ENCODE data around the gene NDUFA3.

The NDUFA3 gene

DNA sequence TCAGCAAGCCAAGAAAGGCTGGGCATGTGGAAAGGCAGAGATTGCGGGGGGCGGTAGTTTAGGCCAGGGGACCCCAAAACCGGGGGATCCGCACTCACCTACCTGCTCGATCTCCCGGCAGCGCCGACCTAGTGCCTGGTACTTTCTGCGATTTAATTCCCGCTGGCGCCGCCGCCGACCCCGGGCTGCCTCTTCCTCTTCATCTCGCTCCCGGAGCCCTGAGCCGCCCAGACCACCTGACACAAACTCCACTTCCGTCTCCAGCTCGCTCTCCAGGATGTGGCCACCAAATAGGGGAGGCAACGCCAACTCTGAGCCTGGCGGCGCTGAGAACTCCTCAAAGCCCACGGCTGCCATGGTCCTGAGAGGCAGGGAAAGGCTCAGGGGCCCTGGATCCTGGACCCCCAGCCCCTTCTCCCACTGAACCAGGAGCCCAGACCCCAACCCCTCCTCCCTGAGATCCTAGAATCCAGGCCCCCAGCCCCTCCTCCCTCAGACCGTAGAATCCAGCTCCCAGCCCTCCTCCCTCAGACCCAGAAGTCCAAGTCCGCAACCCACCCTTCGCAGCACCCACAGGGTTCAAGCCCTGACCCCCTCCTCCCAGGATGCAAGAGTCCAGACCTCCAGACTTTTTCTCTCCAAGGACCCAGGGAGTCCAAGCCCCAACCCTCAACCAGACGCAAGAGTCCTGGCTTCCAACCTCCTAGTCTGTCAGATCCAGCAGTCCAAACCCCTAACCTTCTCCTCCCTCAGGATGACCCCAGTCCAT lies 11.9 kb downstream of the NDUFA3 start:
- Histone ChIP-seq H3K36me3 (ENCODE audit: insufficient read depth, low read length) (peaks cover 21% of the 10 kb centered on the region), H3K4me3 (ENCODE audit: low read length) (peak overlapping the region; percentile 92), H3K27me3 (ENCODE audit: control insufficient read depth, insufficient read depth, low read length) (no peaks in the 10 kb centered on the region), H3K9me3 (replicated peaks; ENCODE audit: low read length) (no peaks in the 10 kb centered on the region), H3K9ac (ENCODE audit: low read depth, low read length) (peak overlapping the region; percentile 95), H3K4me2 (ENCODE audit: low read length) (peak overlapping the region; percentile 98), H3K4me1 (ENCODE audit: control insufficient read depth, insufficient read depth, low read length) (peaks cover 15% of the 10 kb centered on the region)

DNA sequence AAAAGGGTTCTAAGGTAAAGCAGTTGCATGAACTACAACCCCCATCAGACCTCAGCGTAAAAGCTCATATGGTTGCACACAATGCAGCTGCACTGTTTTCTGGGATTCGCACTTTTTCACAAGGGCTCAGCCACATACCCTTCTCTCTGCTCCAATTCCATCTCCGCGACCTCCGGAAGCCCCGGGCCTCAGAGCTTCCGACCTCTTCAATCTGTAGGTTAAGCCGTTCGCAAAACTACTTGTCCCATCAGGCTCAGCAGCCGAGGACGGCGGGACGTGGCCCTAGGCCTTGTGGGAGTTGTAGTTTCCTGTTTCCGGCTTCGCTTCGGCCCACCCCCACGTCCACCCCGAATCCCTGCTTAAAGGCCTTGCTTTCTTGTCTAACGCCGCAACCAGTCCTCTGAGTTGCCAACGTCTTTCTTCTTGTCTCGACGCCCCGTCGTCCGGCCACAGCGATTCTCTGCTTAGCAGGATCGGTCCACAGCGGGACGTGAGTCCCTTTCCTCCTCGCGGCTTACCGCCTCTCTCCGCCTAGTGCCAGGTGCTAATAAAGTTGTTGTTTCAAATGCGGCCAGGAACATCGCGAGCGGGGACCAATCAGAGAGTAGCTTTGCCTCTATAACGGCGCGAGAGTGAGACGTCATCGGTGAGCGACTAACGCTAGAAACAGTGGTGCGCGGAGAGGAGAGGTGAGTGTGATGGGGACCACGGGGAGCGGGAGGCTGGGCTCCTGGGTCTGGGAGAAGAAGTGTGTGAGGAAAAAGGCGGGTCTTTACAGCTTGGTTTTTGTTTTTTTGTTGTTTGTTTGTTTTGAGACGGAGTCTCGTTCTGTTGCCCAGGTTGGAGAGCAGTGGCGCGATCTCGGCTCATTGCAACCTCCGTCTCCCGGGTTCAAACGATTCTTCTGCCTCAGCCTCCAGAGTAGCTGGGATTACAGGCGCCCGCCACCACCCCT lies 12.7 kb downstream of the NDUFA3 start, which contains the start of the genes PRPF31 and TFPT:
TSS of gene PRPF31 (plus strand) at position 646 of the 955 bp plus-strand sequence. CDS start 2,525 bp downstream, outside the sequence.
TSS of gene TFPT (minus strand) at position 549 of the 955 bp plus-strand sequence. CDS start at position 161, 388 bp downstream.
- H3K4me3 ChIP-seq (ENCODE audit: low read length) = peak within 1 kb of the TSS; percentile 92
- H3K36me3 ChIP-seq (ENCODE audit: insufficient read depth, low read length) = peaks cover 21% of the 10 kb centered on the region
- peak within 1 kb of the TSS; percentile 98 for H3K4me2 ChIP-seq (ENCODE audit: low read length)
- peak within 1 kb of the TSS; percentile 95 for H3K9ac ChIP-seq (ENCODE audit: low read depth, low read length)
- no peaks in the 10 kb centered on the region for H3K9me3 ChIP-seq (replicated peaks; ENCODE audit: low read length)
- H3K27me3 ChIP-seq (ENCODE audit: control insufficient read depth, insufficient read depth, low read length) = no peaks in the 10 kb centered on the region
- H3K4me1 ChIP-seq (ENCODE audit: control insufficient read depth, insufficient read depth, low read length) = peaks cover 15% of the 10 kb centered on the region

GRCh38 chr19:54121259-54121658 lies 18.6 kb downstream of the NDUFA3 start:
- Histone ChIP-seq H3K4me1 (ENCODE audit: control insufficient read depth, insufficient read depth, low read length) (peaks cover 6% of the 10 kb centered on the region), H3K4me2 (ENCODE audit: low read length) (no peak overlapping the region), H3K27me3 (ENCODE audit: control insufficient read depth, insufficient read depth, low read length) (no peaks in the 10 kb centered on the region), H3K9me3 (replicated peaks; ENCODE audit: low read length) (no peaks in the 10 kb centered on the region), H3K4me3 (ENCODE audit: low read length) (no peak overlapping the region), H3K36me3 (ENCODE audit: insufficient read depth, low read length) (peaks cover 50% of the 10 kb centered on the region), H3K9ac (ENCODE audit: low read depth, low read length) (no peak overlapping the region)

GRCh38 chr19:54123682-54124081 lies 21.0 kb downstream of the NDUFA3 start:
- Histone ChIP-seq H3K9ac (ENCODE audit: low read depth, low read length) (no peak overlapping the region), H3K36me3 (ENCODE audit: insufficient read depth, low read length) (peaks cover 57% of the 10 kb centered on the region), H3K4me2 (ENCODE audit: low read length) (no peak overlapping the region), H3K9me3 (replicated peaks; ENCODE audit: low read length) (no peaks in the 10 kb centered on the region), H3K4me1 (ENCODE audit: control insufficient read depth, insufficient read depth, low read length) (no peaks in the 10 kb centered on the region), H3K4me3 (ENCODE audit: low read length) (no peak overlapping the region), H3K27me3 (ENCODE audit: control insufficient read depth, insufficient read depth, low read length) (no peaks in the 10 kb centered on the region)

- Histone ChIP-seq H3K4me3 (ENCODE audit: low read length) (no peak overlapping the region), H3K36me3 (ENCODE audit: insufficient read depth, low read length) (peaks cover 61% of the 10 kb centered on the region), H3K9ac (ENCODE audit: low read depth, low read length) (no peak overlapping the region)
These were observed 21.7 kb downstream of the NDUFA3 start for GRCh38 chr19:54124393-54124792.

DNA sequence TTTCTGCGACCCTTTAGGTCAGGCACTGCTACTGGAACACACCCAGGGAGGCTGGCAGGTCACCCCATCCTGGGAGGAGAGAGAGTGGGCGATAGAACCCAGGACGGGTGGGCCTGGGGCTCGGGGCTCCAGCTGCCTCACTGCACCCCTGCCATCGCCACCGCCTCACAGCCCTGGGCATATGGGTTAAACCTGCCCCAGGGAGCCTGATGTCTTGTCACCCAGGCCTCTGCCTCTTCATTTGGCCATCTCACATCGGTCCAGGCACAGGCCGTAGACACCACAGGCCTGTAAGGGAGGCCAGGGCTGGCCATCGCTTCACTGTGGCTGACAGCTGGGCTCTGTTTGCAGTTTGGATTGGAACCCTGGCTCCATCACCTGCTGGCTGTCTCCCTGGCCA lies 23.1 kb downstream of the NDUFA3 start:
- Histone ChIP-seq H3K4me1 (ENCODE audit: control insufficient read depth, insufficient read depth, low read length) (no peaks in the 10 kb centered on the region), H3K27me3 (ENCODE audit: control insufficient read depth, insufficient read depth, low read length) (no peaks in the 10 kb centered on the region), H3K4me3 (ENCODE audit: low read length) (no peak overlapping the region), H3K4me2 (ENCODE audit: low read length) (no peak overlapping the region), H3K9ac (ENCODE audit: low read depth, low read length) (no peak overlapping the region), H3K9me3 (replicated peaks; ENCODE audit: low read length) (no peaks in the 10 kb centered on the region), H3K36me3 (ENCODE audit: insufficient read depth, low read length) (peaks cover 58% of the 10 kb centered on the region)

More at GRCh38 chr19:54124393-54124792, 21.7 kb downstream of the NDUFA3 start:
- Histone ChIP-seq H3K9me3 (replicated peaks; ENCODE audit: low read length) (no peaks in the 10 kb centered on the region), H3K27me3 (ENCODE audit: control insufficient read depth, insufficient read depth, low read length) (no peaks in the 10 kb centered on the region), H3K4me2 (ENCODE audit: low read length) (no peak overlapping the region), H3K4me1 (ENCODE audit: control insufficient read depth, insufficient read depth, low read length) (no peaks in the 10 kb centered on the region)

GRCh38 chr19:54127688-54128440 lies 25.2 kb downstream of the NDUFA3 start:
- peaks cover 56% of the 10 kb centered on the region for H3K36me3 ChIP-seq (ENCODE audit: insufficient read depth, low read length)
- H3K4me2 ChIP-seq (ENCODE audit: low read length) = no peak overlapping the region
- H3K4me3 ChIP-seq (ENCODE audit: low read length) = no peak overlapping the region
- H3K27me3 ChIP-seq (ENCODE audit: control insufficient read depth, insufficient read depth, low read length) = no peaks in the 10 kb centered on the region
- H3K9me3 ChIP-seq (replicated peaks; ENCODE audit: low read length) = no peaks in the 10 kb centered on the region
- H3K9ac ChIP-seq (ENCODE audit: low read depth, low read length) = no peak overlapping the region
- H3K4me1 ChIP-seq (ENCODE audit: control insufficient read depth, insufficient read depth, low read length) = no peaks in the 10 kb centered on the region

- H3K9ac ChIP-seq (ENCODE audit: low read depth, low read length) = no peak overlapping the region
- peaks cover 54% of the 10 kb centered on the region for H3K36me3 ChIP-seq (ENCODE audit: insufficient read depth, low read length)
- H3K4me2 ChIP-seq (ENCODE audit: low read length) = no peak overlapping the region
- H3K4me3 ChIP-seq (ENCODE audit: low read length) = no peak overlapping the region
- H3K9me3 ChIP-seq (replicated peaks; ENCODE audit: low read length) = no peaks in the 10 kb centered on the region
- H3K27me3 ChIP-seq (ENCODE audit: control insufficient read depth, insufficient read depth, low read length) = no peaks in the 10 kb centered on the region
- no peaks in the 10 kb centered on the region for H3K4me1 ChIP-seq (ENCODE audit: control insufficient read depth, insufficient read depth, low read length)
These were observed 25.7 kb downstream of the NDUFA3 start for GRCh38 chr19:54128441-54128725.

DNA sequence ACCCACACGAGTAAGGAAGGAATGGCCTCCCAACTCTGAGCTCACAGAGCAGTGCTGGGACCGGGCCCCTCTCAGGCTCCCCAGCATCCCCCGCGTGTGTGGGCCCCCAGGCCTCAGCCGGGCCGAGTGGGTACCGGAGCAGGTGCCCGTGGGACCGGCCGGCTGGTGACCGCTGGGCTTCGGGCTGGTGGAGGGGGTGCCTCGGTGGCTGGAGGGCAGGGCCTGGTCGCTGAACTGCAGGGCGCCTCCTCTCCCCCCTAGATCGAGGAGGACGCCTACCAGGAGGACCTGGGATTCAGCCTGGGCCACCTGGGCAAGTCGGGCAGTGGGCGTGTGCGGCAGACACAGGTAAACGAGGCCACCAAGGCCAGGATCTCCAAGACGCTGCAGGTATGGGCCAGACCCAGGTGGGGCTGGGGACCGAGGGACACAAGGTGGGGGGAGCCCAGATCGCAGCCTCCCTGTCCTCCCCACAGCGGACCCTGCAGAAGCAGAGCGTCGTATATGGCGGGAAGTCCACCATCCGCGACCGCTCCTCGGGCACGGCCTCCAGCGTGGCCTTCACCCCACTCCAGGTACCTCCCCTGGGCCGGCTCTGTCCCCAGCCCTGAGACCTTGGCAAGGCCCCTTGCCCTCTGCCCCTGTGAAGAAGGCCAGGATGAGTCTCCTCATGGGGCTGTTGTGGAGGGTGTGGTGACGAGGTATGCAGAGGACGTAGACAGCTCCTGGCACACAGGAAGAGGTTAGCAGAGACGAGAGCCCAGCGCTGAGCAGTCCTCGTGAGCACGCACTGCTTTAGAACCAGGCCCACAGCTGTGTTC lies 26.4 kb downstream of the NDUFA3 start:
- H3K4me2 ChIP-seq (ENCODE audit: low read length) = no peak overlapping the region
- no peak overlapping the region for H3K9ac ChIP-seq (ENCODE audit: low read depth, low read length)
- H3K4me1 ChIP-seq (ENCODE audit: control insufficient read depth, insufficient read depth, low read length) = no peaks in the 10 kb centered on the region
- peaks cover 48% of the 10 kb centered on the region for H3K36me3 ChIP-seq (ENCODE audit: insufficient read depth, low read length)
- no peaks in the 10 kb centered on the region for H3K27me3 ChIP-seq (ENCODE audit: control insufficient read depth, insufficient read depth, low read length)
- H3K9me3 ChIP-seq (replicated peaks; ENCODE audit: low read length) = no peaks in the 10 kb centered on the region
- H3K4me3 ChIP-seq (ENCODE audit: low read length) = no peak overlapping the region

DNA sequence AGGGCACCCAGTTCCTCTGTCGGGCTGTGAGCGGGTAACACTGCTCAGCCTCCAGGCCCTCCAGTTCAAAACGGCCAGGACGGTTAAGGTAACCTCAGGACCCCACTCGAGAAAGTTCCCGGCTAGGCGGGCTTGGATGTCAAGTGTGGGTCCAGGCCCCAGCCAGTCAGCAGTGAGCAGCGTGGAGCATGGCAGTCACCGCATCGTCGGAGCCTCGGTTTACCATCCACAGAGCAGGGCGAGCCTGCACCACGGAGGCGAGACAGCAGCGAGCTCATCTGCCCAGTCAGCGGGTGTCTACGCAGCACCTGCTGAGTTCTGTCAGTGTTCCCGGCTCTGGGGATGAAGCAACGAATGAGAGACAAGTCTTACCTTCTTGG lies 27.0 kb downstream of the NDUFA3 start:
- Histone ChIP-seq H3K4me3 (ENCODE audit: low read length) (no peak overlapping the region), H3K27me3 (ENCODE audit: control insufficient read depth, insufficient read depth, low read length) (no peaks in the 10 kb centered on the region), H3K36me3 (ENCODE audit: insufficient read depth, low read length) (peaks cover 42% of the 10 kb centered on the region), H3K9ac (ENCODE audit: low read depth, low read length) (no peak overlapping the region), H3K4me2 (ENCODE audit: low read length) (no peak overlapping the region), H3K9me3 (replicated peaks; ENCODE audit: low read length) (no peaks in the 10 kb centered on the region), H3K4me1 (ENCODE audit: control insufficient read depth, insufficient read depth, low read length) (no peaks in the 10 kb centered on the region)
